ENCODE data around the gene COX6A1. TPM values are rescaled to one million over a fixed set of nuclear protein-coding genes. Genes with fewer than 3 reads are reported as not detected.
"Not testable (repeated sequence)": the region's sequence is repeated elsewhere in the genome, so short reads cannot be mapped to it uniquely, and the experiment has no call there.

COX6A1 gene
- total RNA-seq, 1 donor from 2014 or later, result 362 TPM

- Mint-ChIP-seq H3K9me3 (no peaks in the 10 kb centered on the region), H3K36me3 (ENCODE audit: low read depth) (peaks cover 4% of the 10 kb centered on the region), H3K4me1 (peaks cover 3% of the 10 kb centered on the region), H3K27me3 (no peaks in the 10 kb centered on the region), H3K4me3 (no peak overlapping the region), H3K27ac (no peak overlapping the region)
- DNase-seq, result no peak
- intact Hi-C loops (cut with micrococcal nuclease), result no loop called here
These were observed 48.3 kb downstream of the COX6A1 start for GRCh38 chr12:120485961-120486881.

GRCh38 chr12:120487552-120487951, 49.6 kb downstream of the COX6A1 start:
- DNase-seq; H3K27me3 Mint-ChIP-seq; H3K36me3 Mint-ChIP-seq (ENCODE audit: low read depth); H3K27ac Mint-ChIP-seq; intact Hi-C loops (cut with micrococcal nuclease); H3K4me3 Mint-ChIP-seq; H3K9me3 Mint-ChIP-seq; H3K4me1 Mint-ChIP-seq: not testable (repeated sequence)

GRCh38 chr12:120488057-120488640, 50.2 kb downstream of the COX6A1 start:
- H3K36me3 Mint-ChIP-seq (ENCODE audit: low read depth), result peaks cover 2% of the 10 kb centered on the region
- peaks cover 3% of the 10 kb centered on the region for H3K4me1 Mint-ChIP-seq
- intact Hi-C loops (cut with micrococcal nuclease), result no loop called here
- DNase-seq, result no peak
- H3K4me3 Mint-ChIP-seq, result no peak overlapping the region
- H3K27me3 Mint-ChIP-seq, result no peaks in the 10 kb centered on the region
- no peaks in the 10 kb centered on the region for H3K9me3 Mint-ChIP-seq
- no peak overlapping the region for H3K27ac Mint-ChIP-seq

GRCh38 chr12:120489018-120489417, 51.1 kb downstream of the COX6A1 start:
- Mint-ChIP-seq H3K9me3 (no peaks in the 10 kb centered on the region), H3K4me3 (no peak overlapping the region), H3K4me1 (peaks cover 3% of the 10 kb centered on the region), H3K36me3 (ENCODE audit: low read depth) (peaks cover 2% of the 10 kb centered on the region), H3K27me3 (no peaks in the 10 kb centered on the region), H3K27ac (no peak overlapping the region)
- intact Hi-C loops (cut with micrococcal nuclease), result no loop called here
- no peak for DNase-seq

GRCh38 chr12:120490325-120490724, 52.4 kb downstream of the COX6A1 start:
- intact Hi-C loops (cut with micrococcal nuclease), result no loop called here
- Mint-ChIP-seq H3K4me3 (no peak overlapping the region), H3K9me3 (no peaks in the 10 kb centered on the region), H3K27me3 (no peaks in the 10 kb centered on the region), H3K4me1 (peaks cover 10% of the 10 kb centered on the region), H3K27ac (no peak overlapping the region), H3K36me3 (ENCODE audit: low read depth) (peaks cover 5% of the 10 kb centered on the region)
- DNase-seq, result no peak

Other genes starting within 250 kb of the COX6A1 start
- gene GCN1, start 243.4 kb upstream of the COX6A1 start, total RNA-seq, result 169 and 176 TPM in 2 replicates
- 2,659 and 2,699 TPM in 2 replicates for gene RPLP0, start 237.0 kb upstream of the COX6A1 start, total RNA-seq
- gene PXN, start 172.4 kb upstream of the COX6A1 start, total RNA-seq, result 48.4 and 51.2 TPM in 2 replicates
- gene RNU4-2, start 146.2 kb upstream of the COX6A1 start, total RNA-seq, result 5,486 and 6,492 TPM in 2 replicates
- 2,196 and 2,563 TPM in 2 replicates for gene RNU4-1, start 144.9 kb upstream of the COX6A1 start, total RNA-seq
- 1.1 and 2.5 TPM in 2 replicates for gene SIRT4, start 135.8 kb upstream of the COX6A1 start, total RNA-seq
- gene PLA2G1B, start 110.3 kb upstream of the COX6A1 start, total RNA-seq, result not detected in 2 replicates
- gene MSI1, start 68.9 kb upstream of the COX6A1 start, total RNA-seq, result 0.33 and 0.79 TPM in 2 replicates
- gene TRIAP1, start 8.3 kb downstream of the COX6A1 start, total RNA-seq, result 54.6 and 57.5 TPM in 2 replicates
- 34.1 and 41.0 TPM in 2 replicates for gene GATC, start 8.3 kb downstream of the COX6A1 start, total RNA-seq
- 249 and 255 TPM in 2 replicates for gene SRSF9, start 31.6 kb downstream of the COX6A1 start, total RNA-seq
- 330 and 351 TPM in 2 replicates for gene DYNLL1, start 58.0 kb downstream of the COX6A1 start, total RNA-seq
- 28.0 and 28.3 TPM in 2 replicates for gene COQ5, start 91.0 kb downstream of the COX6A1 start, total RNA-seq
- gene RNF10, start 96.2 kb downstream of the COX6A1 start, total RNA-seq, result 153 and 160 TPM in 2 replicates
- gene POP5, start 143.3 kb downstream of the COX6A1 start, total RNA-seq, result 74.0 and 76.0 TPM in 2 replicates
- 0.16 and 0.17 TPM in 2 replicates for gene CABP1, start 202.5 kb downstream of the COX6A1 start, total RNA-seq
- gene MLEC, start 249.0 kb downstream of the COX6A1 start, total RNA-seq, result 131 and 149 TPM in 2 replicates